IMR-90 (cell line): ENCODE data around the gene TOR4A. TPM values are rescaled to one million over a fixed set of nuclear protein-coding genes. Genes with fewer than 3 reads are reported as not detected.

Experiments used
- ATAC-seq: fragments of 200-7000 bp; cut with Tn5 transposase; 2 replicates; pipeline ENCODE4 v1.9.1; 2020; ENCODE audit warnings: low read depth, mild to moderate bottlenecking, moderate library complexity
- BruUV-seq: library from RNA; stranded (reverse); fragments of 400-500 nt; replicated peaks from 2 replicates; lab custom pipeline; 2021; lab: Mats Ljungman, UMichigan
- CTCF ChIA-PET: fragments of 300-600 bp; formaldehyde crosslinking; extraction: SDS; loops from one replicate; lab custom pipeline; 2021; ENCODE audit warnings: antibody characterized with exemption; lab: Yijun Ruan, JAX
- POLR2A ChIA-PET: fragments of 300-600 bp; sonication (Branson Sonifier 250); formaldehyde crosslinking; loops from one replicate; lab custom pipeline; 2022; ENCODE audit warnings: antibody characterized with exemption; ENCODE audit not compliant: unreplicated experiment; lab: Charles Lee
- DNase-seq: peaks from one replicate; pipeline ENCODE4 v3.0.0; 2013
- H2AFZ ChIP-seq: replicated peaks from 2 replicates; pipeline ENCODE3; 2013; ENCODE audit warnings: low read length, mild to moderate bottlenecking; ENCODE audit not compliant: poor library complexity
- H2AK5ac ChIP-seq: 2 replicates; pipeline ENCODE4 v1.6.1; 2013; ENCODE audit warnings: low read depth, low read length, inconsistent platforms
- H2AK9ac ChIP-seq: replicated peaks from 2 replicates; pipeline ENCODE3; 2013; ENCODE audit warnings: mild to moderate bottlenecking, low read depth, low read length, moderate library complexity; ENCODE audit not compliant: poor library complexity
- H2BK120ac ChIP-seq: 2 replicates; pipeline ENCODE4 v1.6.1; 2013; ENCODE audit warnings: low read depth, low read length, inconsistent platforms
- H2BK15ac ChIP-seq: 3 replicates; pipeline ENCODE4 v1.6.1; 2013; ENCODE audit warnings: low read depth, low read length, inconsistent platforms
- H2BK20ac ChIP-seq: 2 replicates; pipeline ENCODE4 v1.6.1; 2013; ENCODE audit warnings: low read depth, mild to moderate bottlenecking, inconsistent platforms, low read length, moderate library complexity
- H2BK5ac ChIP-seq: 2 replicates; pipeline ENCODE4 v1.6.1; 2013; ENCODE audit warnings: mild to moderate bottlenecking, low read depth, low read length, inconsistent platforms; ENCODE audit not compliant: poor library complexity, severe bottlenecking
- H3K14ac ChIP-seq: replicated peaks from 2 replicates; pipeline ENCODE4 v1.6.1; 2013; ENCODE audit warnings: low read depth, low read length, inconsistent platforms
- H3K18ac ChIP-seq: 2 replicates; pipeline ENCODE4 v1.6.1; 2013; ENCODE audit warnings: low read depth, low read length, control low read depth
- H3K23ac ChIP-seq: 2 replicates; pipeline ENCODE4 v1.6.1; 2013; ENCODE audit warnings: low read depth, low read length, inconsistent platforms
- H3K27ac ChIP-seq: 2 replicates; pipeline ENCODE4 v1.5.1; 2013; ENCODE audit warnings: mild to moderate bottlenecking, control low read depth, low read length; ENCODE audit not compliant: insufficient read depth
- H3K27me3 ChIP-seq: 2 replicates; pipeline ENCODE4 v1.6.1; 2013; ENCODE audit warnings: low read length; ENCODE audit not compliant: control insufficient read depth, insufficient read depth
- H3K36me3 ChIP-seq: 2 replicates; pipeline ENCODE4 v1.6.1; 2013; ENCODE audit warnings: low read length, mixed read lengths; ENCODE audit not compliant: control insufficient read depth, insufficient read depth
- H3K4ac ChIP-seq: 2 replicates; pipeline ENCODE4 v1.6.1; 2013; ENCODE audit warnings: low read depth, low read length, inconsistent platforms
- H3K4me1 ChIP-seq: 2 replicates; pipeline ENCODE4 v1.6.1; 2013; ENCODE audit warnings: low read length, mixed read lengths; ENCODE audit not compliant: control insufficient read depth, insufficient read depth
- H3K4me2 ChIP-seq: 2 replicates; pipeline ENCODE4 v1.6.1; 2013; ENCODE audit warnings: low read depth, mild to moderate bottlenecking, control low read depth, low read length, moderate library complexity
- H3K4me3 ChIP-seq: 2 replicates; pipeline ENCODE4 v1.5.1; 2013; ENCODE audit warnings: low read depth, mild to moderate bottlenecking, control low read depth, low read length, moderate library complexity; ENCODE audit not compliant: insufficient read depth
- H3K56ac ChIP-seq: 2 replicates; pipeline ENCODE4 v1.6.1; 2013; ENCODE audit warnings: low read length, inconsistent platforms; ENCODE audit not compliant: insufficient read depth; ENCODE audit errors: extremely low read depth
- H3K79me1 ChIP-seq, 2 experiments: 2 replicates each; pipeline ENCODE4 v1.6.1; 2013; ENCODE audit warnings: low read length in 2 of 2, inconsistent platforms in 1 of 2, low read depth in 1 of 2
- H3K9ac ChIP-seq: 2 replicates; pipeline ENCODE4 v1.6.1; 2013; ENCODE audit warnings: low read depth, low read length, control low read depth
- H3K9me1 ChIP-seq: 2 replicates; pipeline ENCODE4 v1.6.1; 2013; ENCODE audit warnings: low read length, inconsistent platforms; ENCODE audit not compliant: insufficient read depth
- H3K9me3 ChIP-seq: 2 replicates; pipeline ENCODE4 v1.6.1; 2013; ENCODE audit warnings: low read length; ENCODE audit not compliant: control insufficient read depth, insufficient read depth
- H4K20me1 ChIP-seq: 2 replicates; pipeline ENCODE4 v1.6.1; 2013; ENCODE audit warnings: low read length, inconsistent platforms; ENCODE audit not compliant: insufficient read depth
- H4K5ac ChIP-seq: 2 replicates; pipeline ENCODE4 v1.6.1; 2013; ENCODE audit warnings: mild to moderate bottlenecking, low read depth, low read length, control low read depth
- H4K8ac ChIP-seq, 2 experiments: 2 replicates each; pipeline ENCODE4 v1.6.1; 2013; ENCODE audit warnings: low read depth in 2 of 2, low read length in 2 of 2, control low read depth in 1 of 2, inconsistent platforms in 1 of 2
- H4K91ac ChIP-seq: 2 replicates; pipeline ENCODE4 v1.6.1; 2013; ENCODE audit warnings: low read depth, low read length, inconsistent platforms; ENCODE audit not compliant: insufficient read depth
- BHLHE40 ChIP-seq: fragments of 150-350 bp; IDR thresholded peaks from 2 replicates; pipeline ENCODE4 v1.6.1; 2016; ENCODE audit warnings: mild to moderate bottlenecking, low read depth, low read length
- CEBPB ChIP-seq: IDR thresholded peaks from 2 replicates; pipeline ENCODE4 v1.6.1; 2012; ENCODE audit warnings: low read depth, low read length, improper control_type of control experiment
- CHD1 ChIP-seq: IDR thresholded peaks from 2 replicates; pipeline ENCODE4 v1.6.1; 2012; ENCODE audit warnings: low read depth, low read length, improper control_type of control experiment
- FOS ChIP-seq: fragments of 150-350 bp; IDR thresholded peaks from 2 replicates; pipeline ENCODE4 v1.6.1; 2016; ENCODE audit warnings: low read depth, low read length
- MAFK ChIP-seq: IDR thresholded peaks from 2 replicates; pipeline ENCODE4 v1.6.1; 2012; ENCODE audit warnings: low read depth, low read length, improper control_type of control experiment
- MAZ ChIP-seq: IDR thresholded peaks from 2 replicates; pipeline ENCODE4 v1.6.1; 2012; ENCODE audit warnings: low read depth, mild to moderate bottlenecking, low read length, improper control_type of control experiment, moderate library complexity, borderline replicate concordance
- MXI1 ChIP-seq: IDR thresholded peaks from 2 replicates; pipeline ENCODE4 v1.6.1; 2012; ENCODE audit warnings: low read depth, mild to moderate bottlenecking, low read length, moderate library complexity, borderline replicate concordance
- NFE2L2 ChIP-seq: fragments of 150-350 bp; IDR thresholded peaks from 2 replicates; pipeline ENCODE4 v1.6.1; 2016; ENCODE audit warnings: low read depth, mild to moderate bottlenecking, low read length
- POLR2A ChIP-seq: IDR thresholded peaks from 2 replicates; pipeline ENCODE4 v1.6.1; 2012; ENCODE audit warnings: mild to moderate bottlenecking, low read depth, low read length
- RAD21 ChIP-seq: IDR thresholded peaks from 2 replicates; pipeline ENCODE4 v1.6.1; 2012; ENCODE audit warnings: low read length, improper control_type of control experiment
- RCOR1 ChIP-seq: IDR thresholded peaks from 2 replicates; pipeline ENCODE4 v1.6.1; 2012; ENCODE audit warnings: mild to moderate bottlenecking, low read length, improper control_type of control experiment; ENCODE audit not compliant: insufficient replicate concordance
- RFX5 ChIP-seq: IDR thresholded peaks from 2 replicates; pipeline ENCODE4 v1.8.0; 2012; ENCODE audit warnings: low read depth, mild to moderate bottlenecking, low read length, moderate library complexity
- SMC3 ChIP-seq: fragments of 150-350 bp; IDR thresholded peaks from 2 replicates; pipeline ENCODE4 v1.6.1; 2016; ENCODE audit warnings: low read depth, mild to moderate bottlenecking, antibody characterized with exemption, low read length, moderate library complexity
- WGBS, 2 experiments: methylation state at CpG; one replicate each; pipeline versions ENCODE4 v1.1.5 to v1.1.7; 2013; ENCODE audit warnings: missing lambda C conversion rate in 2 of 2; ENCODE audit not compliant: insufficient read length in 1 of 2; ENCODE audit errors: extremely low coverage in 2 of 2; 5-methylcytosine and 5-hydroxymethylcytosine counted together
- dilution Hi-C: fragments of 300-500 bp; cut with HindIII; formaldehyde crosslinking; loops from one replicate; pipeline ENCODE4 v1.14.3; 2018; ENCODE audit warnings: low sequenced_read_pairs; ENCODE audit not compliant: unreplicated experiment
- in situ Hi-C: fragments of 300-500 bp; cut with MboI; formaldehyde crosslinking; loops from 3 replicates; pipeline ENCODE4 v1.14.3; 2019; ENCODE audit warnings: low sequenced_read_pairs, inconsistent platforms, mixed read lengths
- intact Hi-C: fragments of 100-400 bp; cut with micrococcal nuclease; formaldehyde crosslinking; loops from 2 replicates; pipeline ENCODE4 v1.10.0; 2022
- polyA plus RNA-seq, 3 experiments: library from polyadenylated mRNA; depleted of rRNA; stranded (reverse); fragments of >200 nt; gene quantifications; 2 replicates each; pipeline ENCODE4 v1.2.3, GENCODE V29; 2012; ENCODE audit warnings: low replicate concordance in 1 of 3
- total RNA-seq: library from RNA; depleted of rRNA; stranded (reverse); fragments of >200 nt; gene quantifications from 2 replicates; pipeline ENCODE4 v1.2.3, GENCODE V29; 2012
- TF ChIP-seq, protein P1 (sequence below): fragments of 150-350 bp; IDR thresholded peaks from 2 replicates; pipeline ENCODE4 v1.6.1; 2017; ENCODE audit warnings: mild to moderate bottlenecking, antibody characterized with exemption, low read length, low read depth
- TF ChIP-seq, protein P2 (sequence below): conservative IDR thresholded peaks from 2 replicates; pipeline ENCODE4 v1.5.1; 2012; ENCODE audit warnings: mild to moderate bottlenecking, low read depth, low read length, improper control_type of control experiment
- TF ChIP-seq, protein P3 (sequence below): fragments of 150-350 bp; IDR thresholded peaks from 2 replicates; pipeline ENCODE4 v1.6.1; 2016; ENCODE audit warnings: low read depth, mild to moderate bottlenecking, low read length, moderate library complexity, borderline replicate concordance

The TOR4A gene
- total and polyA plus RNA-seq, 2 of the 4 experiments (the other 2 are of a cell fraction) = 9.7 to 22.9 TPM

DNA sequence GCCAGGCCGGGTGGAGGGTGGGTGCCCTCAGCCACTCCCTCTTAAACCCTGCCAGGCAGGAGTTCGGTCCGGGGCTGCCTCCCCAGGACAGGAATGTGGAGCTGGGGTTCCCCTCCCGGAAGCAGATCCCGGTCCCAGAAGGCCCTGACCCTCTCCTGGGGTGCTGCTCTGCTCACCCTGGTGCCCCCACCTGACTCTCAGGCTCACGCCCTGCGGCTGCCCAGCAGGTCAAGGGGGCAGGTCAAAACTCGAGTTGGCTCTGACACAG is 28.2 kb downstream of the TOR4A start:
- DNase-seq = no peak
- H3K56ac ChIP-seq = no peak overlapping the region
- ChIA-PET CTCF (no interaction called here), POLR2A (no interaction called here)
- H2AFZ ChIP-seq = peak overlapping the region; percentile 78
- no peak overlapping the region for H3K9ac ChIP-seq
- no peak overlapping the region for H3K14ac ChIP-seq
- no peak overlapping the region for H3K18ac ChIP-seq
- peaks cover 3% of the 10 kb centered on the region for H3K4me1 ChIP-seq
- no peak overlapping the region for H3K23ac ChIP-seq
- in situ Hi-C loops = no loop called here
- no peak overlapping the region for H2BK120ac ChIP-seq
- no CpG with 5 or more reads among the region's 8 CpGs for WGBS, 2 experiments
- no peaks in the 10 kb centered on the region for H3K9me3 ChIP-seq
- H4K5ac ChIP-seq = no peak overlapping the region
- no peak overlapping the region for H3K4ac ChIP-seq
- H2BK20ac ChIP-seq = no peak overlapping the region
- TF ChIP-seq, protein P1, sequence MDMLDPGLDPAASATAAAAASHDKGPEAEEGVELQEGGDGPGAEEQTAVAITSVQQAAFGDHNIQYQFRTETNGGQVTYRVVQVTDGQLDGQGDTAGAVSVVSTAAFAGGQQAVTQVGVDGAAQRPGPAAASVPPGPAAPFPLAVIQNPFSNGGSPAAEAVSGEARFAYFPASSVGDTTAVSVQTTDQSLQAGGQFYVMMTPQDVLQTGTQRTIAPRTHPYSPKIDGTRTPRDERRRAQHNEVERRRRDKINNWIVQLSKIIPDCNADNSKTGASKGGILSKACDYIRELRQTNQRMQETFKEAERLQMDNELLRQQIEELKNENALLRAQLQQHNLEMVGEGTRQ = no peak
- TF ChIP-seq MAZ (no peak), FOS (no peak), RCOR1 (no peak), MXI1 (no peak), RFX5 (no peak), SMC3 (no peak), POLR2A (no peak), NFE2L2 (no peak), CHD1 (no peak), CEBPB (no peak), MAFK (no peak), RAD21 (no peak), BHLHE40 (no peak)
- TF ChIP-seq, protein P2, sequence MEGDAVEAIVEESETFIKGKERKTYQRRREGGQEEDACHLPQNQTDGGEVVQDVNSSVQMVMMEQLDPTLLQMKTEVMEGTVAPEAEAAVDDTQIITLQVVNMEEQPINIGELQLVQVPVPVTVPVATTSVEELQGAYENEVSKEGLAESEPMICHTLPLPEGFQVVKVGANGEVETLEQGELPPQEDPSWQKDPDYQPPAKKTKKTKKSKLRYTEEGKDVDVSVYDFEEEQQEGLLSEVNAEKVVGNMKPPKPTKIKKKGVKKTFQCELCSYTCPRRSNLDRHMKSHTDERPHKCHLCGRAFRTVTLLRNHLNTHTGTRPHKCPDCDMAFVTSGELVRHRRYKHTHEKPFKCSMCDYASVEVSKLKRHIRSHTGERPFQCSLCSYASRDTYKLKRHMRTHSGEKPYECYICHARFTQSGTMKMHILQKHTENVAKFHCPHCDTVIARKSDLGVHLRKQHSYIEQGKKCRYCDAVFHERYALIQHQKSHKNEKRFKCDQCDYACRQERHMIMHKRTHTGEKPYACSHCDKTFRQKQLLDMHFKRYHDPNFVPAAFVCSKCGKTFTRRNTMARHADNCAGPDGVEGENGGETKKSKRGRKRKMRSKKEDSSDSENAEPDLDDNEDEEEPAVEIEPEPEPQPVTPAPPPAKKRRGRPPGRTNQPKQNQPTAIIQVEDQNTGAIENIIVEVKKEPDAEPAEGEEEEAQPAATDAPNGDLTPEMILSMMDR = no peak
- TF ChIP-seq, protein P3, sequence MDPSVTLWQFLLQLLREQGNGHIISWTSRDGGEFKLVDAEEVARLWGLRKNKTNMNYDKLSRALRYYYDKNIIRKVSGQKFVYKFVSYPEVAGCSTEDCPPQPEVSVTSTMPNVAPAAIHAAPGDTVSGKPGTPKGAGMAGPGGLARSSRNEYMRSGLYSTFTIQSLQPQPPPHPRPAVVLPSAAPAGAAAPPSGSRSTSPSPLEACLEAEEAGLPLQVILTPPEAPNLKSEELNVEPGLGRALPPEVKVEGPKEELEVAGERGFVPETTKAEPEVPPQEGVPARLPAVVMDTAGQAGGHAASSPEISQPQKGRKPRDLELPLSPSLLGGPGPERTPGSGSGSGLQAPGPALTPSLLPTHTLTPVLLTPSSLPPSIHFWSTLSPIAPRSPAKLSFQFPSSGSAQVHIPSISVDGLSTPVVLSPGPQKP = no peak
- no peak overlapping the region for H2BK15ac ChIP-seq
- H3K4me3 ChIP-seq = no peak overlapping the region
- no peaks in the 10 kb centered on the region for H3K79me1 ChIP-seq
- H4K8ac ChIP-seq = no peak overlapping the region
- no peak overlapping the region for H4K91ac ChIP-seq
- H2AK9ac ChIP-seq = no peak overlapping the region
- H3K36me3 ChIP-seq = no peaks in the 10 kb centered on the region
- no peaks in the 10 kb centered on the region for H3K9me1 ChIP-seq
- no peak overlapping the region for H2AK5ac ChIP-seq
- dilution Hi-C loops = no loop called here
- no peak overlapping the region for H3K27ac ChIP-seq
- intact Hi-C loops = no loop called here
- BruUV-seq = no TSS peak
- H3K4me2 ChIP-seq = no peak overlapping the region
- H4K20me1 ChIP-seq = peaks cover 4% of the 10 kb centered on the region; the same call in 1 of the 2 replicates
- H3K27me3 ChIP-seq = peaks cover 6% of the 10 kb centered on the region; the same call in 1 of the 2 replicates
- H2BK5ac ChIP-seq = no peak overlapping the region
- no peak for ATAC-seq
